Glutamatergic neuron (in vitro differentiated cells): ENCODE results near the gene RPL18. TPM values are rescaled to one million over a fixed set of nuclear protein-coding genes. Genes with fewer than 3 reads are reported as not detected.

Experiments used
- DNase-seq: peaks from one replicate; pipeline ENCODE4 v3.0.0; 2022
- H3K27ac Mint-ChIP-seq: one replicate; pipeline ENCODE4 v1.8.0; 2020; ENCODE audit warnings: mild to moderate bottlenecking, mixed read lengths, inconsistent platforms; ENCODE audit not compliant: unreplicated experiment
- H3K27me3 Mint-ChIP-seq: one replicate; pipeline ENCODE4 v1.8.0; 2020; ENCODE audit warnings: mild to moderate bottlenecking, moderate library complexity, mixed read lengths, inconsistent platforms; ENCODE audit not compliant: unreplicated experiment
- H3K36me3 Mint-ChIP-seq: one replicate; pipeline ENCODE4 v1.8.0; 2020; ENCODE audit warnings: mild to moderate bottlenecking, mixed read lengths, inconsistent platforms; ENCODE audit not compliant: unreplicated experiment
- H3K4me1 Mint-ChIP-seq: one replicate; pipeline ENCODE4 v1.8.0; 2020; ENCODE audit warnings: mild to moderate bottlenecking, low read depth, mixed read lengths, inconsistent platforms; ENCODE audit not compliant: unreplicated experiment
- H3K4me3 Mint-ChIP-seq: one replicate; pipeline ENCODE4 v1.8.0; 2020; ENCODE audit warnings: mild to moderate bottlenecking, mixed read lengths, inconsistent platforms; ENCODE audit not compliant: unreplicated experiment
- H3K9me3 Mint-ChIP-seq: one replicate; pipeline ENCODE4 v1.8.0; 2020; ENCODE audit warnings: mild to moderate bottlenecking, moderate library complexity, mixed read lengths, inconsistent platforms; ENCODE audit not compliant: unreplicated experiment
- CTCF ChIP-seq: fragments of 200-600 bp; sonication (generic); IDR thresholded peaks from one replicate; pipeline ENCODE4 v1.5.0; 2021; ENCODE audit not compliant: partially characterized antibody, unreplicated experiment
- total RNA-seq: library from RNA; stranded (reverse); fragmentation: NEBNext Ultra II Directional; extraction: Animal tissue kit (Norgen Biotek cat#: 25700); gene quantifications from one replicate; pipeline ENCODE4 v1.2.1, GENCODE V29; 2021; ENCODE audit not compliant: unreplicated experiment

The RPL18 gene
- total RNA-seq, 1 donor from 2014 or later, result 1,011 TPM

GRCh38 chr19:48617146-48617937, 1.6 kb downstream of the RPL18 start:
- Mint-ChIP-seq H3K4me1 (peaks cover 18% of the 10 kb centered on the region), H3K27ac (peak overlapping the region; percentile 96), H3K9me3 (peaks cover 6% of the 10 kb centered on the region), H3K27me3 (peaks cover 7% of the 10 kb centered on the region), H3K36me3 (no peaks in the 10 kb centered on the region), H3K4me3 (peak overlapping the region; percentile 95)
- no peak for TF ChIP-seq CTCF
- DNase-seq, result no peak

DNA sequence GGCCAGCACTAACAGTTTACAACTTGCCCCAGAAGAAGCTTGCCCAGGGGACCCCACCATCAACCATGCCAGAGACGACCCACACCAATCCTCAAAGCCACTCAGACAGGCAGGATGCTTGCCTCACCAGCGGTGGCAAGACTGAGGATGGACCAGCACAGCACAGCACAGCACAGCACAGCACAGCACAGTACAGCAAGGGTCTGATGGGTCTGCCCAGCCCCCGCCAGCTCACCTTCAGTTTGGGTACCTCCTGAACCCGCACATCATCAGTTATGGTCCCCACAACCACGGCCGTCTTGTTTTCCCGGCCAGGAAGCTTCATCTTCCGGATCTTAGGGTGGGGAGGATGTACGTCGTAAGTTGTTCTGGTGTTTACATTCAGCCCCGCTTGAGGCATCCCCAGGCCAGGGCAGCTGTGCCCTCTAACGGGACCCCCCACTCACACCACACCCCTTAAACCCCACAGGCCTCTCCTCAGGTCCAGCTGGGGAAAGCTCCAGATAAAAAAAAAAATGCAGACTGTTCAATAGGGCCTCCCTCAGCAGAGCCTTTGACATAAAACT, 2.4 kb downstream of the RPL18 start:
- Mint-ChIP-seq H3K9me3 (peaks cover 6% of the 10 kb centered on the region), H3K27me3 (peaks cover 9% of the 10 kb centered on the region), H3K4me3 (peak overlapping the region; percentile 95), H3K4me1 (peaks cover 13% of the 10 kb centered on the region), H3K27ac (peak overlapping the region; percentile 12), H3K36me3 (no peaks in the 10 kb centered on the region)
- DNase-seq, result no peak
- TF ChIP-seq CTCF, result no peak

DNA sequence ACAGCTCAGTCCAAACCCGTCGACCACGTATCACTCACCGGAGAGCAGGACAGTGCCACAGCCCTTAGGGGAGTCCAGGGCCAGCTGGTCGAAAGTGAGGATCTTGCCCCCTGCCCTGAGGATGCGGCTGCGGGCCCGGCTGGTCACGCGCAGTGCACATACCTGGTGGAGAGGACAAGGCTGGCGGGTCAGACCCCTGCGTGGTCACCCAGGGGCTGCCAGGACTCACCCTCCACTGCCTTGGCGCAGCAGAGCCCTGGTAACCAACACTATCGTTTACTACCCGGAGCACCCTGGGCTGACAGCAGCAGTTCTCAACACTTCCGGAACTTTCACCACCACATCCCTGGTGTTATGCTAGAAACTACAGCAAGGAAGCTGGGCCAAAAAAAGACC, 2.9 kb downstream of the RPL18 start:
- Mint-ChIP-seq H3K36me3 (no peaks in the 10 kb centered on the region), H3K27me3 (peaks cover 9% of the 10 kb centered on the region), H3K27ac (no peak overlapping the region), H3K9me3 (peaks cover 6% of the 10 kb centered on the region), H3K4me3 (peak overlapping the region; percentile 95), H3K4me1 (peaks cover 11% of the 10 kb centered on the region)
- DNase-seq, result no peak
- TF ChIP-seq CTCF, result no peak

GRCh38 chr19:48615231-48616040, 3.5 kb downstream of the RPL18 start:
- Mint-ChIP-seq H3K4me1 (peaks cover 11% of the 10 kb centered on the region), H3K4me3 (peak overlapping the region; percentile 42), H3K27ac (no peak overlapping the region), H3K27me3 (peaks cover 9% of the 10 kb centered on the region), H3K9me3 (peaks cover 7% of the 10 kb centered on the region), H3K36me3 (no peaks in the 10 kb centered on the region)
- no peak for TF ChIP-seq CTCF
- no peak for DNase-seq
